ENCODE measurements around the gene TRIM3.
"Not testable (repeated sequence)": the region's sequence is repeated elsewhere in the genome, so short reads cannot be mapped to it uniquely, and the experiment has no call there.

Gene TRIM3

GRCh38 chr11:6473451-6474412 is at the start of gene TRIM3:
TSS of gene TRIM3 (minus strand) at chr11:6473941. CDS start at chr11:6465695, 8,246 bp downstream.
- DNase-seq, result peak; percentile 79

GRCh38 chr11:6523253-6523652 is 49.5 kb upstream of the TRIM3 start:
- no peak for DNase-seq

GRCh38 chr11:6521946-6522345 is 48.2 kb upstream of the TRIM3 start:
- not testable (repeated sequence) for DNase-seq

DNA sequence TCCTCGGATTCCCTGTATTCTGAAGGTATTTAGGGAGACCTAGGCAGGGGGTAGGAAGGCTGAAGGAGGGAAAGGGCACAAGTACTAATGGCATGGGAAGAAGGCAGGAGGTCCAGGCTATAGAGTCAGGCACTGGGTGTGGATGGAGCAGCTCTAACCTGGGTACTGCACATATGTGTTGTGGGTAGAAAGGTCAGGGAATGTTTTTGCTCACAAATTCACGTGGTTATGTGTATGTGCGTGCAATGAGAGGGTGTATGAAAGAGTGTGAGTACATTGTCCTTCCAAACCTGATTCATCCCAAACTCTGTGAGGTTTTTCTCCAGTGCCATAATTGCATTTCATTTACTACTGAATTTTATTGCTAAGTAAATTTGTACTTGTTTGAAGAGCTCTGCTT is 46.5 kb upstream of the TRIM3 start:
- no peak for DNase-seq

DNA sequence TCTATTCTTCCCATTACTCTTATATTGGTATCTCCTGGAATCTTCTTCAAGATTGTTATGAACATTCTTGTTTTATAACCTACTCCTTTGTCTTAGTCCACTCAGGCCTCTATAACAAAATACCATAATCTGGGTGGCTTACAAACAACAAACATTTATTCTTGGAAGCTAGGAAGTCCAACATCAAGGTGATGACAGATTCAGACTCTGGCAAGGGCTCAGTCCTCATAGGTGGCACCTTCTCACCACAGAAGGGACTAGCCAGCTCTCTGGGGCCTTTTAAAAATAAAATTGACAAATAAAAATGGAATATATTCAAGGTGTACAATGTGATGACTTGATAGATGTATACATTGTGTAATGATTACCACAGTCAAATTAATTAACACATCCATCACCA is 43.1 kb upstream of the TRIM3 start:
- DNase-seq, result no peak

DNA sequence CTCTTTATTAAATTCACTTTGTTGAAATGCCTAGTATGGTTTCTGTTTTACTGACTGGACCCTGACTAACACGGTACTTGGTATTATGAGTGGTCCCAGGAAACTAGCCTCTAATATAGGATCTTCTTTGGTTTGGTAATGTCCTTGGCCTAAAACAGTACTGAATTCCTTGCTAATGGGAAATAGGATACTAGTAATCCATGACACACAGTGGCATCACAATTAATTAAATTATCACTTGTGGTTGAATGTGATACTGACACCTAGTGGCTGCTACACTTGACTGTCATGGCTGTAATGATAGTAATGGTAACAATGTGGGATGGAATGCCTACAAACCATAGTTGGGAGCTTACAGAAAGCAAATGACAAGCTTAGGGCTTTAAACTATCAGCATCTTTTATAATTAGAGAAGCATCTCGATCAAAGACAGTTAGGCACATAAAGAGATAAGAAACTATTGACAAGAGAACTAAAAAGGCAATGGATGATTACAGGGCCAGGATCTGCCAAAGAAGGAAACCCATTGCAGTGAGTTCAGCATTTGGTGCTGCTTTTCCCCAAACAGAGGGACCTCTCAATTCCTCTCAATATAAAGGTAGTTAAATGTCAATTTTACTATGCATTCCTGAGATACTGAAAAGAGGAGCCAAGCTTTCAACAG is 32.0 kb upstream of the TRIM3 start:
- peak; percentile 69 for DNase-seq

GRCh38 chr11:6504166-6504565 is 30.4 kb upstream of the TRIM3 start:
- DNase-seq, result no peak

GRCh38 chr11:6502382-6502781 is 28.6 kb upstream of the TRIM3 start:
- no peak for DNase-seq

- DNase-seq, result no peak
Measured at GRCh38 chr11:6498544-6498943, 24.8 kb upstream of the TRIM3 start.

DNA sequence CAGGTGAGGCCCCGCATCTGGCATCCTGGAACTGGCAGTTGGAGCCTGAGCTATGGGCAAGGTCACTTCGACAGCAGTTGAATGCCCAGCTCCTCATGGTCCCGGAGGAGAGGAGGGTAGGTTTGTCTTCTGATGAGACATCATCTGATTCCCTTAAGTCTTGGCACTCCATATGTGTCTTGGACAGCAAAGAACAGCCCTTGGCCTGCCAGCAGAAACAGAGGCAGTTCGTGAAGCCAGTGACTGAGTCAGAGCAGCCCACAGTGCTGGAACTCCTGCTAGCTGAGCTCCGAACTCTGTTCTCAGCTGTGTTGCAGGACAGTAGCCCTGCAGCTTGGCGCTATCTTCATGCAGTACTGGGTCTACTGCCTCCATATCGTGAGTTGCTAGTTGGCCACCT is 24.4 kb upstream of the TRIM3 start:
- no peak for DNase-seq

- DNase-seq, result no peak
Measured at GRCh38 chr11:6497069-6497839, 23.5 kb upstream of the TRIM3 start, which contains the start of gene DNHD1. TSS of gene DNHD1 (plus strand) at chr11:6497280. CDS start at chr11:6498216, 936 bp downstream.

DNA sequence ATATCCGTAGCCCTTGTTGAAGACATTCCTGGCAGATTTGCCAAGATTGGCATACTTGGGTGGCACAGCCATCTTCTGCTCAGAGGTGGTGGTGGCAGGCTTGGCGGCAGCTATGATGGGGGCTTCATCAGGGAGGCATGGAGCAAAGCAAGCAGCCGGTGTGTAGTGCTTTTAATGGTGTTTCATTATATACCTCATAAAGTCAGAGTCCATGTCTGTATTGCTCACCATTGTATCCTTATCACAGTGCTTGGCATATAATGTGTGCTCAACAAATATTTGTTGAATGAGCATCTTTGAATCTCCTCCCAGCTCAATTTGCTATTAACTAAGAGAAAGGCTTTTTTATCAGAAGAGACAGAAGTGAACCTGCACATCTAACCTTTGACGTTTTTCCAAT is 15.6 kb upstream of the TRIM3 start:
- DNase-seq, result no peak

GRCh38 chr11:6488821-6489220 is 15.1 kb upstream of the TRIM3 start:
- DNase-seq, result no peak

GRCh38 chr11:6488342-6488741 is 14.6 kb upstream of the TRIM3 start:
- no peak for DNase-seq

GRCh38 chr11:6486938-6487337 is 13.2 kb upstream of the TRIM3 start:
- no peak for DNase-seq

DNA sequence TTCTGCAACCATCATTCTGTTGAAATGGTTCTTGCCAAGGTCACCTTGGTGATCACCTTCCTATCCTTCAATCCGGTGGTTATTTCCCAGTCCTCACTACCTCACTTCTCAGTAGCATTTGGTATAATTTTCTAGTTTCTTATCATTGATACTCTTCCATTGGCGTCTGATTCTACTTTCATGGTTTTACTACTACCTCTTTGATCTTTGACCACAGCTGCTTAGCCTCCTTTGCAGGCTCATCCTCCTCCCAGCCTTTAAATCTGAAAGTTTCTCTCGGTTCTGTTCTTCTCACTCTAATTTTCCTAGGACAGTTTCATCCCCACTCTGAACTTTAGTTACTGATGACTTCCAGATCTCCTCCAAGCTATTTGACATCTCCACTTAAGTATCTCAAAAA is 12.5 kb upstream of the TRIM3 start:
- no peak for DNase-seq

DNA sequence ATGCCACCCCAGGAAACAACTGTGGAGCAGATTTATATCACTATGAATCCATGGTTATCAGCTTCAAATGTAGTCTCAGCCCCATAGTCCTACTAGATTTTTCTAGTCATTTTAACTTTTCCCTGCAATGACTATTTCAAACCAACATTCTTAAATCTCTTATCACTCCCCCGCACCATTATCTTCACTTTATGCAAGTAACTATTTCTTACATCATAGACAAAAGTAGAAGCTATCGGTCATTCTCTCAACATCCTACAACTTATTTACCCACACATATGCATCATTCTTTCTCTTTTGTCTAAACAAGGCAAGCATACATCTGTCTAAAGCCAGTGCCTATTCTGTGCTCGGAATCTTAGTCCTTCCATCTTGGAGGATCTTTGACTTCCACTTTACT is 11.9 kb upstream of the TRIM3 start:
- no peak for DNase-seq

GRCh38 chr11:6483015-6483414 is 9.3 kb upstream of the TRIM3 start:
- no peak for DNase-seq

- DNase-seq, result no peak
Measured at GRCh38 chr11:6482441-6482840, 8.7 kb upstream of the TRIM3 start.

GRCh38 chr11:6481924-6482275 is 8.2 kb upstream of the TRIM3 start:
- DNase-seq, result no peak

DNA sequence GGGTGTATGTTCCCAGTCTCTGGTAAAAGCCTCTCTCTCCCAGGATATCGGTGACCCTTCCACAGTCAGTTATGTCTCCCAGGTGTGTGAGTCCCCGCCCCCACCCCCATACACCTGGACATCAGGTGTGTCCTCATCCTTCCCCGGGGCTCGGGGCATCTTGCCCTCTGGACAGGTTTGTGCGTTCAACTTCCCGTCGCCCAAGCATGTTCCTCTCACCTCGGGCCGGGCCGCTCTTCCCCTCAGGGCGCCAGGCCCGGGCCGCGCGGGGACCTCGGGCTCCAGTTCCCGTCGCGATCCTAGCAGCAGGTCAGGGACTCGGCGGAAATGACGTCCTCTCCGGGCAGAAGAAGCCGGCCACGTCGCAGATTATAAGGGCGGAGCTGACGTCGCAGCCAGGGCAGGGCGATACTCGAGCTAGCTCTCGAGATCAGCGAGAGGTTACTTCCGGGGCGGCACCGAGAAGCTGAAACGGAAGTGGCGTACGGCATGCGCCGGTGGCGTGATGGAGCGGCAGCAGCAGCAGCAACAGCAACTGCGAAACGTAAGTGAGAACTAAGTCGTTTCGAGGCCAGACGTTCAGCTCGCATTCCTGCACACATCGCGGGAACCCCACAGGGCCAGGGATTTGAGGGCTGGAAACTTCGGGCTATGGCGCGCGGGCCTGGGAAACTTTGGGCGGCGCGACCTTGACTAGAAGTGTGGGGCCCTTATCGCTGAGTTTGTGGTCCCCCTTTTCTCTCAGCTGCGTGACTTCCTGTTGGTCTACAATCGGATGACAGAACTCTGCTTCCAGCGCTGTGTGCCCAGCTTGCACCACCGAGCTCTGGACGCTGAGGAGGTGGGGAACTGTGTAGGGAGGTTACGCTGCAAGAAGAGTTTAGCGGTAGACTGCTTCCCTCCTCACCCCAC is 7.5 kb upstream of the TRIM3 start, which contains the start of the genes ARFIP2 and TIMM10B:
ARFIP2 (minus strand) TSS at position 320 of the 912 bp plus-strand sequence. CDS start 910 bp downstream, outside the sequence.
TIMM10B (plus strand) TSS at position 490 of the 912 bp plus-strand sequence; CDS start at position 506, 16 bp downstream.
- DNase-seq, result peak; percentile 97
